ENCODE results near the gene FBXL7. TPM values are rescaled to one million over a fixed set of nuclear protein-coding genes. Genes with fewer than 3 reads are reported as not detected.

The FBXL7 gene
- total RNA-seq: 22.2 and 26.3 TPM in 2 replicates

DNA sequence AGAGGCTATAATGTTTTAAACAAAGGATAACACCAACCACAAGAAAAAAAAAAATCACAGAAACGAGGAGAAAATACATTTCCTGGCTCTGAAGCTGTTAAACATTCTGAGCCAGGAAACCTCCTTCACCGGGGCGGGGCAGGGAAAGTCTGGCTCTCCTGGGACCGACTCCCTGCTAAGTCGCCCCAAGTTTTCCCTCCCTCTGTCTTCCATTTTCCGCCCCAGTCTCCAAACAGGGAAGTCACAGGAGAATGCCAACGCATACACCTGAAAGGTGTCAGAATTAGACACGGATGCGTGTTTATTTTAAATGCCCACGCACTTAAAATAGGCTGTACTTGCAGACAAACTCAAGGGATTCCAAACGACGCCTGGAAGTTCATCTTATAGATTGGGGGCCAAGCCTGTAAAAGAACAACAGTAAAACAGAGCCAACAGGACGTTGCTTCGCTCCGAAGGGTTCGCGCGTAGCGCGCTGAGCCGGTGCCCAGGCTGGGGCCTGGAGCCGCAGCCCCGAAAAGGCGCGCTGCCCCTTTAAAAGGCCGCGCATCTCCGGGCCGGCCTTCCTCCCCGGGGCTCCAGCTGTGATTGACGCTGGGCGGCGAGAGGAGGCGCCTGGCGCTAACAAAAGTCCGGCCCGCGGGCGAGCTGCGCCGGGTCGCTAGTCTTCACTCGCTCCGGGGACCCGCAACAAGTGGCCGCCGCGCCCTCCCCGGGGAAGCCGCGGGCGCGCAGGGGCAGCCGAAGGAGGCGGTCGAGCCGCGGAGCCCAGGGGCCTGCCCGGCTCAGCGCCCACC, at the start of gene FBXL7:
Gene FBXL7, plus strand, starts transcription at position 653 of the 797 bp plus-strand sequence.

Small RNAs within 50 kb of the gene (small RNA-seq; reads per million reads assigned to genes)
- 50.6 reads per million, percentile 98 among the genes with 10 or more reads in this experiment for gene MIR887

Measured in vein endothelial cell (primary cell).